Measurements from ENCODE around the gene DENND1A.
"Not testable (repeated sequence)": the region's sequence is repeated elsewhere in the genome, so short reads cannot be mapped to it uniquely, and the experiment has no call there.

Gene DENND1A

GRCh38 chr9:123335193-123335985 lies 594.5 kb downstream of the DENND1A start:
- H3K4me3 ChIP-seq (ENCODE audit: low read length) = no peak overlapping the region
- TF ChIP-seq CTCF (conservative IDR thresholded peaks at IDR 0.05; ENCODE audit: low read depth, low read length) = no peak

GRCh38 chr9:123334639-123335038 lies 595.3 kb downstream of the DENND1A start:
- TF ChIP-seq CTCF (conservative IDR thresholded peaks at IDR 0.05; ENCODE audit: low read depth, low read length) = no peak
- no peak for DNase-seq (ENCODE audit: low read depth)
- no peak overlapping the region for H3K4me3 ChIP-seq (ENCODE audit: low read length)

More at GRCh38 chr9:123335193-123335985, 594.5 kb downstream of the DENND1A start:
- DNase-seq (ENCODE audit: low read depth) = peak; percentile 90

GRCh38 chr9:123333058-123333669 lies 596.8 kb downstream of the DENND1A start:
- not testable (repeated sequence) for H3K4me3 ChIP-seq (ENCODE audit: low read length); DNase-seq (ENCODE audit: low read depth)

- TF ChIP-seq CTCF (conservative IDR thresholded peaks at IDR 0.05; ENCODE audit: low read depth, low read length) = no peak
- DNase-seq (ENCODE audit: low read depth) = no peak
- H3K4me3 ChIP-seq (ENCODE audit: low read length) = no peak overlapping the region
Observed at GRCh38 chr9:123331346-123332060, 598.4 kb downstream of the DENND1A start.

All from retinal pigment epithelial cell (primary cell).